DND-41 (cell line): Measurements from ENCODE around the gene CNN3.

Experiments used
- ATAC-seq: fragments of 200-7000 bp; cut with Tn5 transposase; 3 replicates; pipeline ENCODE4 v1.9.1; 2021; ENCODE audit warnings: low read depth; ENCODE audit not compliant: insufficient read depth
- DNase-seq: peaks from one replicate; pipeline ENCODE4 v3.0.0-alpha.2; 2020
- H2AFZ ChIP-seq: 2 replicates; pipeline ENCODE4 v1.6.0; 2012; ENCODE audit warnings: low read depth, low read length
- H3K27ac ChIP-seq: 2 replicates; pipeline ENCODE4 v1.5.1; 2012; ENCODE audit warnings: low read length, inconsistent platforms
- H3K27me3 ChIP-seq: fragments of 200-600 bp; sonication (generic); 2 replicates; pipeline ENCODE4 v1.6.0; 2012; ENCODE audit warnings: low read length, mild to moderate bottlenecking, inconsistent platforms; ENCODE audit not compliant: insufficient read depth, poor library complexity
- H3K36me3 ChIP-seq: 2 replicates; pipeline ENCODE4 v1.5.1; 2012; ENCODE audit warnings: low read length, inconsistent platforms; ENCODE audit not compliant: insufficient read depth
- H3K4me1 ChIP-seq: 2 replicates; pipeline ENCODE4 v1.5.1; 2012; ENCODE audit warnings: mild to moderate bottlenecking, low read length; ENCODE audit not compliant: insufficient read depth
- H3K4me2 ChIP-seq: 2 replicates; pipeline ENCODE4 v1.6.0; 2012; ENCODE audit warnings: mild to moderate bottlenecking, moderate library complexity, low read length, inconsistent platforms; ENCODE audit not compliant: insufficient read depth
- H3K4me3 ChIP-seq, 2 experiments: fragments of 200-600 bp in 1 of 2; shearing (Covaris generic) in 1 of 2; 2 replicates each; pipeline ENCODE4 v1.5.1; 2012 to 2016; ENCODE audit warnings: inconsistent platforms in 2 of 2, low read length in 2 of 2, mild to moderate bottlenecking in 2 of 2, low read depth in 1 of 2, moderate library complexity in 1 of 2
- H3K79me2 ChIP-seq: 2 replicates; pipeline ENCODE4 v1.6.0; 2012; ENCODE audit warnings: low read length, inconsistent platforms; ENCODE audit not compliant: insufficient read depth
- H3K9ac ChIP-seq: 2 replicates; pipeline ENCODE4 v1.6.0; 2012; ENCODE audit warnings: low read depth, mild to moderate bottlenecking, inconsistent platforms, low read length, moderate library complexity
- H3K9me3 ChIP-seq: 2 replicates; pipeline ENCODE4 v1.5.1; 2012; ENCODE audit warnings: low read length, moderate library complexity, mild to moderate bottlenecking, inconsistent platforms; ENCODE audit not compliant: insufficient read depth, severe bottlenecking
- H4K20me1 ChIP-seq: 2 replicates; pipeline ENCODE4 v1.6.0; 2012; ENCODE audit warnings: low read length; ENCODE audit not compliant: insufficient read depth
- CTCF ChIP-seq: IDR thresholded peaks from 2 replicates; pipeline ENCODE4 v1.5.1; 2012; ENCODE audit warnings: borderline replicate concordance, low read length, moderate library complexity, mild to moderate bottlenecking; ENCODE audit not compliant: poor library complexity, severe bottlenecking; ENCODE audit errors: extremely low read depth
- EZH2 ChIP-seq: IDR thresholded peaks from 3 replicates; pipeline ENCODE4 v1.6.1; 2012; ENCODE audit warnings: borderline replicate concordance, low read depth, mild to moderate bottlenecking, moderate library complexity, low read length, inconsistent platforms; ENCODE audit not compliant: severe bottlenecking

CNN3 gene

DNA sequence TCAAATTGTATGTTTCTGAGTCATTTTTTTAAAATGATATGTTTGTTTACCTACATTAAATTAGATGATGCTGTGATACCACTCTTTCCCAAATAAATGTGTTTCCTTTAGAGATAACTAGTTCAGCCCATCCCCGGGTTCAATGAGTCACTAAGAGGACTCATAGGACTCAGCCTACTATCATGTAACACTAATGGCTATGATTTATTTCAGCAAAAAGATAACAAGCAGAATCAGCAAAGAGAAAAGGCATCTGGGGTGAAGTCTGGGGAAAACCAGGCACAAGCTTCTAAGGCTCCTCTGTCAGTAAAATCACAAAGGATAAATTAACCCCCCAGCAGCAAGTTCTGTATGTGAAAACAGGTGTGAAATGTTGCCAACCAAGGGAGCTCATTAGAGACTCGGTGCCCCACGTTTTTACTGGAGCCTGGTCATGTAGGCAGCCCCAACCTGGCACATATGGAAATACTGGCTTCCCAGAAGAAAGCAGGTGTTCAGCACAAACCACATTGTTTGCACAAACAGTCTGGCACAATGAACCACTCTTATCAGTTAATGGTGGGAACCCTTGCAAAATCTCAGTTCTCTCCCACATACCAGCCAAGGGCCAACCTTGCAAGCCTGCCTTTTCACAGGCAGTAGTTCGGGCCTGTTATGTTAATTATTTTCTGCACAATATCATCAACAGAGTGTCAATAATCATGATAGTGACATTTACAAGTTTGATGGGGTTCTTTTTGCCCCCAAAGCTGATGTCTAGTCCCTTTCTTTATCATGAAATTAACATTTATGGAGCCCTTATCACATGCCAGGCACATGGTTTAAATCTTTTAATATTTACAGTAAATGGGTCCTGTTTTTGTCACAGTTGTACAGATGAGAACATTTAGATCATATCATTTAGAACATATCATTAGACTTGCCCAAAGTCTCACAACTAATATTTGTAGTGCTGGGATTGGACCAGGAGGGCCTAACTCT lies 23.1 kb upstream of the CNN3 start:
- no peak overlapping the region for H3K4me2 ChIP-seq
- ATAC-seq (peak; percentile 81), DNase-seq (peak; percentile 53)
- no peaks in the 10 kb centered on the region for H4K20me1 ChIP-seq
- H3K9me3 ChIP-seq = no peaks in the 10 kb centered on the region
- no peak overlapping the region for H2AFZ ChIP-seq
- no peaks in the 10 kb centered on the region for H3K79me2 ChIP-seq
- H3K36me3 ChIP-seq = no peaks in the 10 kb centered on the region
- H3K27ac ChIP-seq = no peak overlapping the region
- H3K4me1 ChIP-seq = peaks cover 17% of the 10 kb centered on the region
- H3K4me3 ChIP-seq = no peak overlapping the region
- H3K9ac ChIP-seq = no peak overlapping the region
- TF ChIP-seq EZH2 (no peak), CTCF (no peak)
- H3K27me3 ChIP-seq = no peaks in the 10 kb centered on the region

- H2AFZ ChIP-seq = 0 out of 2 replicates have a peak overlapping the region, but pooled peaks have one; percentile 9
- H3K9me3 ChIP-seq = no peaks in the 10 kb centered on the region
- no peaks in the 10 kb centered on the region for H3K36me3 ChIP-seq
- DNase-seq (no peak), ATAC-seq (no peak)
- no peaks in the 10 kb centered on the region for H4K20me1 ChIP-seq
- no peak for TF ChIP-seq CTCF
- no peak for TF ChIP-seq EZH2
- H3K9ac ChIP-seq = no peak overlapping the region
- H3K4me1 ChIP-seq = peaks cover 15% of the 10 kb centered on the region
- H3K4me2 ChIP-seq = no peak overlapping the region
- H3K27ac ChIP-seq = no peak overlapping the region
- H3K4me3 ChIP-seq = no peak overlapping the region
- H3K79me2 ChIP-seq = no peaks in the 10 kb centered on the region
- peaks cover 3% of the 10 kb centered on the region for H3K27me3 ChIP-seq
Measured at GRCh38 chr1:94947437-94947836, 20.5 kb upstream of the CNN3 start.

DNA sequence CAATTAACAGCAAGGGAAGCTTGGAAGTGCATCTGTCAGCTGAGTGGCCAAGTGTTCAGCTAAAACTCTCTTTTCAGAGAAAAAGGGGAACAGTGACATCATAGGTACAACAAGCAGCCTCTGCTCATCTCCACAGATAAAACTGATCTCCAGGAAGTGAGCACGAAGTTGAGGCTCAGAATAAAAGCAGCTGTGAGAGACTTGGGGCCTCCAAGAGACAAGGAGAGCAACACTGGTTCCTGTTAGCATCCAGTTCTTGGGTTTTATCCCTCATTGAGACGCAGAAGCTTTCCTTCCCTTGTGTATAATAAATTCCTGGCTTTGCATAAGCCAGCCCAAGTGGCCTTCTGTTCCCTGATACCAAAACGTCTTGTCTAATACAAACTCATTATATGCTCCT lies 20.0 kb upstream of the CNN3 start:
- Histone ChIP-seq H3K27me3 (peaks cover 5% of the 10 kb centered on the region), H3K36me3 (no peaks in the 10 kb centered on the region), H3K27ac (no peak overlapping the region), H3K9ac (no peak overlapping the region), H2AFZ (peak overlapping the region; percentile 19; the same call in 1 of the 2 replicates), H3K79me2 (no peaks in the 10 kb centered on the region), H3K4me2 (no peak overlapping the region), H4K20me1 (no peaks in the 10 kb centered on the region), H3K9me3 (no peaks in the 10 kb centered on the region), H3K4me1 (peaks cover 14% of the 10 kb centered on the region), H3K4me3 (no peak overlapping the region)
- no peak for TF ChIP-seq CTCF
- no peak for TF ChIP-seq EZH2
- DNase-seq (no peak), ATAC-seq (no peak)
